Coronary artery (tissue), 2 donors: ENCODE results near the gene PORCN.

ENCODE experiments used
- DNase-seq: peaks from one replicate; pipeline ENCODE4 v3.0.0-alpha.2; 2017; ENCODE audit warnings: low spot score
- H3K27ac ChIP-seq, 2 donors: fragments of 200-600 bp; sonication (generic); one replicate each; pipeline ENCODE4 v1.5.1; 2016 to 2019
- H3K4me3 ChIP-seq: fragments of 200-600 bp; sonication (generic); 2 replicates; pipeline ENCODE4 v1.5.1; 2016; ENCODE audit warnings: mild to moderate bottlenecking, moderate library complexity
- TF ChIP-seq, protein P1 (sequence below): fragments of 200-600 bp; sonication (generic); IDR thresholded peaks from one replicate; pipeline ENCODE4 v1.5.1; 2019; ENCODE audit warnings: antibody characterized with exemption

PORCN gene

DNA sequence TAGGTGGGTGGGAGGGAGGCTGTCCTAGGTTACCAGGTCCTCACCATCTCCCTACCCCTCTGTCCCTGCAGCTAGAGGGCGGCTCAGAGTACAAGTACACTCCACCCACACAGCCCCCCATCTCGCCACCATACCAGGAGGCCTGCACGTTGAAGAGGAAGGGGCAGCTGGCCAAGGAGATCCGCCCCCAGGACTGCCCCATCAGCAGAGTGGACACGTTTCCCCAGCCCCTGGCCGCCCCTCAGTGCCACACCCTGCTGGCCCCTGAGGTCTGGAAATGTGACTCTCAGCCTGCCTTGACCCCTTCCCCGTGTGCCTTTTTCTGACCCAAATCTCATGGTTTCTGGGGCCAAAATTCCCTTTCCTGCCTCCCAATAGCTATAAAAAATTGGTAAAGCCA is 26.3 kb upstream of the PORCN start:
- no peak overlapping the region for H3K4me3 ChIP-seq
- TF ChIP-seq, protein P1, sequence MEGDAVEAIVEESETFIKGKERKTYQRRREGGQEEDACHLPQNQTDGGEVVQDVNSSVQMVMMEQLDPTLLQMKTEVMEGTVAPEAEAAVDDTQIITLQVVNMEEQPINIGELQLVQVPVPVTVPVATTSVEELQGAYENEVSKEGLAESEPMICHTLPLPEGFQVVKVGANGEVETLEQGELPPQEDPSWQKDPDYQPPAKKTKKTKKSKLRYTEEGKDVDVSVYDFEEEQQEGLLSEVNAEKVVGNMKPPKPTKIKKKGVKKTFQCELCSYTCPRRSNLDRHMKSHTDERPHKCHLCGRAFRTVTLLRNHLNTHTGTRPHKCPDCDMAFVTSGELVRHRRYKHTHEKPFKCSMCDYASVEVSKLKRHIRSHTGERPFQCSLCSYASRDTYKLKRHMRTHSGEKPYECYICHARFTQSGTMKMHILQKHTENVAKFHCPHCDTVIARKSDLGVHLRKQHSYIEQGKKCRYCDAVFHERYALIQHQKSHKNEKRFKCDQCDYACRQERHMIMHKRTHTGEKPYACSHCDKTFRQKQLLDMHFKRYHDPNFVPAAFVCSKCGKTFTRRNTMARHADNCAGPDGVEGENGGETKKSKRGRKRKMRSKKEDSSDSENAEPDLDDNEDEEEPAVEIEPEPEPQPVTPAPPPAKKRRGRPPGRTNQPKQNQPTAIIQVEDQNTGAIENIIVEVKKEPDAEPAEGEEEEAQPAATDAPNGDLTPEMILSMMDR, result no peak
- H3K27ac ChIP-seq, result no peak overlapping the region
- DNase-seq, result no peak

DNA sequence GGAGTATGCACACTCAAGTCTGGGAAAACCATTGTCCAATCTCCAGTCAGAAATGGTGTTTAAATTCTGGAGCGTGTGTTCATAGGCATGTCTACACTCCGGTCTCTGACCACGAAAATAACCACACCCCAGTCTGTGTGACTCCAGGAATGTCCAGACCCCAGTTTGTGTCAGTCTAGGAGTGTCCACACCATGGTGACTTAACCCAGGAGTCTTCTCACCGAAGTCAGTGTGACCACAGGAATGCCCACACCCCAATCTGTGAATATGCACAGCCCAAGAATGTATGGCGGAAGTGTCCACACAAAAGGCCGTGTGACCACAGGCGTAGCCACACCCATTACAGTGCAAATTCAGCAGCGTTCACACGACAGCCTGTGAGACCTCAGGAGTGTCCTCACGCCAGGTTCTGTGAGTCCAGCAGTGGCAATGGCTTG is 21.4 kb upstream of the PORCN start:
- H3K4me3 ChIP-seq, result no peak overlapping the region
- TF ChIP-seq, protein P1, result no peak
- DNase-seq, result no peak
- no peak overlapping the region for H3K27ac ChIP-seq

DNA sequence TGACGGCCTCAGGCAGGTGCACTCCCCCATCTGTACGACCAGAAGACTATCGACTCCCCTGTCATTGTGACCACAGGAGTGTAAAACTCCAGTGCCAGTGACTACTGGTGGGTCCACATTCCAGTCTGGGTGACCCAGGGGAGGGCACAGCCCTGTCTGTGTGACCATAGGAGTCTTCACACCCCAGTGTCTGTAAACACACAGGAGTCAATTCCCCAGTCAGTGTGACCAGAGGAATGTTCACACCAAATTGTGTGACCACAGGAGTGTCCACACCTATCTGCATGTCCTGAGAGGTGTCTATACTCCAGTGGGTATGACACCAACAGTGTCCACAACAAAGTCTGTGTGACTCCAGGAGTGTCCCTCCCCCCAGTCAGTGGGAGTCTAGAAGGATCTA is 20.8 kb upstream of the PORCN start:
- no peak overlapping the region for H3K27ac ChIP-seq
- TF ChIP-seq, protein P1, result no peak
- H3K4me3 ChIP-seq, result no peak overlapping the region
- no peak for DNase-seq

DNA sequence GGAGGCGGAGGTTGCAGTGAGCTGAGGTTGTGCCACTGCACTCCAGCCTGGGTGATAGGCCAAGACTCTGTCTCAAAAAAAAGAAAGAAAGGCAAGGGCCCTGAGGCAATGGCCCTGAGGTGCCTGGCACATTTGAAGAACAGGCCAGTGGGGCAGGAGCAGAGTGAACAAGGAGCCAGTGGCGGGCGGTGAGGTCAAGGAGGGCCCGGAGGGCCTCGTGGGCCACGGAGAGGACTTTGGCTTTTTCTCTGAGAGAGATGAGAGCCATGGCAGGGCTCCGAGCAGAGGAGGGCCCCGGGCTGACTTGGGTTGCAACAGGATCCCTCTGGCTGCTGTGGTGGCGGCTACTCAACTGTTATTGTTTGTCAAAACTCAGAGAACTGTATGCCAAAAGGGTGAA is 19.5 kb upstream of the PORCN start:
- DNase-seq, result no peak
- Histone ChIP-seq H3K27ac (no peak overlapping the region), H3K4me3 (no peak overlapping the region)

DNA sequence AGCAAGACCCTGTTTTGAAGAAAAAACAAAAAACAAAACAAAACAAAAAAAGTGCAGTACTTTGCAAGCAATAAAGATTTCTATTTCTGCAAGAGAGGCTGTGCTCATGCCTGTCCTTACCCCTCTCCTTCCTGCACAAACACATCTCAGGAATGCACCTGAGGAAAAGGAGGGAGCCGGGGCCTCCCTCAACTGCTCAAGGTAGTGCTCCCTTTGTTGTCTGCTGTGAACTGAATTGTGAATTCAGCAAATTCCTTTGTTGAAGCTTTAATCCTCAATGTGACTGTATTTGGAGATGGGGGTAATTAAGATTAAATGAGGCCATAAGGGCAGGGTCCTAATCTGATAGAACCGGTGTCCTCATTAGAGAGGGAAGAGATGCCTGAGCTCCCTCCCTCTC is 18.9 kb upstream of the PORCN start:
- DNase-seq, result no peak

More for the DNA sequence above, 19.5 kb upstream of the PORCN start:
- TF ChIP-seq, protein P1, result no peak

DNA sequence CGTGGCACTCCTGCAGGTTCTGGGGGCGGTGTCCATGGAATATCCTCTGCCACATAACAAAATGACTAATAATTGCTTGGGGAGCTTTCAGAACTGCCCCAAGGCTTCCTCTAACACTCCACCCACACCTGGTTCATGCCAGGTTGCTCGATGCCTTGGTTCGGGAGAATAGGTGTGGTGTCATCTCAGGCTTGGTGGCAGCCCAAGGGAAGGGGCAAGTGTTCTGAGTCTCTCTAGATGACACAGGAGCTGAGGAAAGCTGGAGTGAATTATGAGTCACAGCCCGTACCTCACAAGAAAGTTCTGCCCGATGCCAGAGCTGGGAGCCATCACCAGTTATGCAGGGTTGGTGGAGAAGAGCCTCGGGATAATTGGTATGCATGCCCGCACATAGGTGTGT is 18.1 kb upstream of the PORCN start:
- Histone ChIP-seq H3K27ac (no peak overlapping the region), H3K4me3 (no peak overlapping the region)
- TF ChIP-seq, protein P1, result no peak
- DNase-seq, result no peak

More for the DNA sequence above, 18.9 kb upstream of the PORCN start:
- TF ChIP-seq, protein P1, result no peak
- H3K27ac ChIP-seq, result no peak overlapping the region
- no peak overlapping the region for H3K4me3 ChIP-seq

DNA sequence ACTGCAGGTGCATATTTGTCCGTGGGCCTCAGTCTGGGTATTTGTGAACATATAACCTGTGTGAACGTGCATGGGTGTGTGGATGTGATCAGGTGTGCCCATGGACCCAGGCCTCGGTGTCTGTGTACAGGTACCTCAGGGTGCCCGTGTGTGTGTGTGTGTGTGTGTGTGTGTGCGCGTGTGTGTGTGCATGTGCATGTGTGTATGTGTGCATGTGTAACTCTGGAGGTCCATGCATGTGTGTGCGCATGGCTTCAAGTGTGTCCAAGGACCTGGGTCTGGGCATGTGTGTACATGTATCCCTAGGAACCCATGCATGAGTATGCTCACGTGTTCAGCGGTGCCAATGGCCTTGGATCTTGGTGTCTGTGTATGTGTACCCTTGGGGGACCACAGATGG is 17.0 kb upstream of the PORCN start:
- no peak for DNase-seq
- TF ChIP-seq, protein P1, result no peak
- no peak overlapping the region for H3K4me3 ChIP-seq
- H3K27ac ChIP-seq, result no peak overlapping the region
